Body of pancreas (tissue), 4 donors: ENCODE data around the gene CCDC12. TPM values are rescaled to one million over a fixed set of nuclear protein-coding genes. Genes with fewer than 3 reads are reported as not detected.

Experiments
- ATAC-seq: fragments of 150-250 bp; one replicate; pipeline ENCODE4 v1.9.1; 2016
- DNase-seq, 4 donors: peaks; one replicate each; pipeline ENCODE4 v3.0.0-alpha.2; 2019
- H3K27ac ChIP-seq, 4 donors: fragments of 200-600 bp; sonication (generic); 1 replicate in 3 of 4; 2 replicates in 1 of 4; pipeline versions ENCODE4 v1.5.1 to v1.6.1; 2016 to 2019; ENCODE audit warnings: mild to moderate bottlenecking in 1 of 4, mixed read lengths in 1 of 4, moderate library complexity in 1 of 4
- H3K27me3 ChIP-seq, 2 donors: fragments of 200-600 bp; sonication (generic); one replicate each; pipeline ENCODE4 v1.6.0; 2016; ENCODE audit warnings: mild to moderate bottlenecking in 1 of 2
- H3K36me3 ChIP-seq, 2 donors: fragments of 200-600 bp; sonication (generic); replicated peaks in 1 of 2; 2 replicates each; pipeline ENCODE4 v1.5.1; 2016; ENCODE audit warnings: low read depth in 2 of 2; ENCODE audit not compliant: insufficient read depth in 1 of 2
- H3K4me1 ChIP-seq: fragments of 200-600 bp; sonication (generic); one replicate; pipeline ENCODE4 v1.6.0; 2016
- H3K4me3 ChIP-seq, 2 donors: fragments of 200-600 bp; sonication (generic); 1 replicate in 1 of 2; 2 replicates in 1 of 2; pipeline ENCODE4 v1.5.1; 2016 to 2019
- H3K9me3 ChIP-seq, 3 donors: fragments of 200-600 bp; sonication (generic); 1 replicate in 2 of 3; 2 replicates in 1 of 3; pipeline ENCODE4 v1.5.1; 2016
- CTCF ChIP-seq, 7 experiments: fragments of 450-650 bp in 4 of 7; fragments of 200-600 bp in 3 of 7; sonication (generic) in 3 of 7; IDR thresholded peaks; one replicate each; pipeline ENCODE4 v1.5.1; 2016 to 2019; ENCODE audit warnings: antibody characterized with exemption in 7 of 7
- POLR2A ChIP-seq, 3 donors: fragments of 450-650 bp; IDR thresholded peaks; one replicate each; pipeline ENCODE4 v1.6.1; 2016; ENCODE audit warnings: antibody characterized with exemption in 3 of 3, mild to moderate bottlenecking in 2 of 3
- WGBS, 2 donors: methylation state at CpG; one replicate each; pipeline ENCODE4 v1.1.5; 2017; 5-methylcytosine and 5-hydroxymethylcytosine counted together
- intact Hi-C: fragments of 100-400 bp; cut with DNase I; formaldehyde crosslinking; loops from one replicate; pipeline ENCODE4 v1.15.1; 2023
- total RNA-seq, 2 donors: library from RNA; depleted of rRNA; stranded (reverse); fragments of >200 nt; gene quantifications; one replicate each; pipeline ENCODE4 v1.1.0, GENCODE V29; 2016

Gene CCDC12
- total RNA-seq, 2 donors from 2014 or later, result 25.4 to 67.2 TPM

GRCh38 chr3:46946856-46947545, 29.5 kb downstream of the CCDC12 start:
- no peak for TF ChIP-seq CTCF (IDR thresholded peaks at IDR 0.05)
- no peak for TF ChIP-seq POLR2A (IDR thresholded peaks at IDR 0.05)
- no peaks in the 10 kb centered on the region for H3K9me3 ChIP-seq
- H3K36me3 ChIP-seq, result no peaks in the 10 kb centered on the region
- intact Hi-C loops, result no loop called here
- peak overlapping the region; percentile 92 to 98 (median 92) for H3K27ac ChIP-seq
- peak; percentile 18 for ATAC-seq
- H3K4me1 ChIP-seq, result peaks cover 94% of the 10 kb centered on the region
- peak; percentile 56 to 82 (median 72) for DNase-seq
- no peaks in the 10 kb centered on the region for H3K27me3 ChIP-seq
- WGBS, 2 donors, result 8 to 17% methylated on average over 5 to 7 of the region's 7 CpGs
- H3K4me3 ChIP-seq, result no peak overlapping the region

GRCh38 chr3:46946416-46946815, 30.1 kb downstream of the CCDC12 start:
- peak; percentile 13 for ATAC-seq
- WGBS, 2 donors, result 23 to 27% methylated on average over 5 to 6 of the region's 6 CpGs
- H3K36me3 ChIP-seq, result no peaks in the 10 kb centered on the region
- DNase-seq, result peak; percentile 57 to 75 (median 64)
- H3K9me3 ChIP-seq, result no peaks in the 10 kb centered on the region
- H3K27ac ChIP-seq, result peak overlapping the region; percentile 92 to 98 (median 92)
- intact Hi-C loops, result no loop called here
- TF ChIP-seq CTCF (IDR thresholded peaks at IDR 0.05) (no peak), POLR2A (IDR thresholded peaks at IDR 0.05) (peak in 2 of 3 donors; percentile 27)
- no peak overlapping the region for H3K4me3 ChIP-seq
- peaks cover 98% of the 10 kb centered on the region for H3K4me1 ChIP-seq
- no peaks in the 10 kb centered on the region for H3K27me3 ChIP-seq

GRCh38 chr3:46944191-46944590, 32.4 kb downstream of the CCDC12 start:
- no peaks in the 10 kb centered on the region for H3K9me3 ChIP-seq
- DNase-seq (peak in 1 of 4 donors; percentile 48), ATAC-seq (no peak)
- no peaks in the 10 kb centered on the region for H3K36me3 ChIP-seq
- H3K4me3 ChIP-seq, result no peak overlapping the region
- WGBS, 2 donors, result 43 to 48% methylated on average over 7 to 8 of the region's 8 CpGs
- intact Hi-C loops, result no loop called here
- H3K27ac ChIP-seq, result peak overlapping the region; percentile 92 to 98 (median 92)
- peaks cover 98% of the 10 kb centered on the region for H3K4me1 ChIP-seq
- TF ChIP-seq CTCF (IDR thresholded peaks at IDR 0.05) (peak in 1 of 7 experiments; percentile 13), POLR2A (IDR thresholded peaks at IDR 0.05) (no peak)
- H3K27me3 ChIP-seq, result no peaks in the 10 kb centered on the region

GRCh38 chr3:46943237-46944187, 33.0 kb downstream of the CCDC12 start:
- intact Hi-C loops, result no loop called here
- TF ChIP-seq POLR2A (IDR thresholded peaks at IDR 0.05), result peak in 2 of 3 donors; percentile 35 to 39
- TF ChIP-seq CTCF (IDR thresholded peaks at IDR 0.05), result no peak
- no peaks in the 10 kb centered on the region for H3K36me3 ChIP-seq
- H3K9me3 ChIP-seq, result no peaks in the 10 kb centered on the region
- no peaks in the 10 kb centered on the region for H3K27me3 ChIP-seq
- peak; percentile 47 for ATAC-seq
- H3K4me3 ChIP-seq, result no peak overlapping the region
- peaks cover 98% of the 10 kb centered on the region for H3K4me1 ChIP-seq
- peak; percentile 71 to 89 (median 84) for DNase-seq
- peak overlapping the region; percentile 92 to 98 (median 92) for H3K27ac ChIP-seq
- WGBS, 2 donors, result 14 to 17% methylated on average over 9 to 12 of the region's 12 CpGs
